ENCODE data around the gene ADGRB2. TPM values are rescaled to one million over a fixed set of nuclear protein-coding genes. Genes with fewer than 3 reads are reported as not detected.

Gene ADGRB2
- total RNA-seq, 4 donors from 2014 or later: 0.77 to 31.0 (median 3.7) TPM; not detected in 1

DNA sequence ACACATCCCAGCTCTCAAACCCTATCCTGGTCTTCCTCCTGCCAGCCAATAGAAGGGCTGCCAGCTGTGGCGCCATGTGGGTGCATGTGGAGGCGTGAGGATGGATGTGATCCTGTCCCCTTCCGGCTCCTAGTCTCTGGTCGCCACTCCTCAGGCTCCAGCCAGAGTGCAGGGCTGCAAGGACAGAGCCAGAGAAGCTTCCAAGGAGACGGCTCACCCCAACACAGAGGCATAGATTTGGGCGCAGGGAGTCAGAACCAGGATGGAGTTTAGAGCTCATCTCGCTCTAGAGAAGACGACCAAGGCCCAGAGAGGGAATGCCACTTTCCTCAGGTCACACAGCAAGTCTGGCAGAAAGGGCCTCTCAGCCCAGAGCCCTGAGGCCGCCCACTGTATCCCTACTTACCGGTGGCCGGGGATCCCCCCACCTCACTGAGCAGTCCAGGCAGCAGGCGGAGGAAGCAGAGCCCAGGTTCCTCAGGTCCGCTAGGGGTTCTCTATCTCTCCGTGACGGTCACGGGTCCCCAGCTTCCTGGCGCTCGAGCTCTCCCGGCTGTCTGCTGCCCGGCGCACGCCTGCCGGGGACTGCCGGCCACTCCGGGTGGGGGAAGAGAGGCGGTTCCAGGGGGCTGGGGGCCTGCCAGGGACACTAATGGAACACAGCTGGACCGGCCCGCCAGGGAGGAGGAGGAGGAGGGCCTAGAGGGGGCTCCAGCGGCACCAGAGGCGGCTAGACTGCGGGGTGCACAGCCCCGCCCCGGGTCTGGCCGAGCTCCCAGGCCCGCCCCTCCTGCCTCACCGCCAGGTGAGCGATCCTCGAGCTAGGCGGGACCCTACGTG lies 60.5 kb downstream of the ADGRB2 start, which contains the start of gene COL16A1:
COL16A1 (minus strand) TSS at position 587 of the 840 bp plus-strand sequence. CDS start 1,824 bp downstream, outside the sequence.
- no peaks in the 10 kb centered on the region for H3K9me3 ChIP-seq
- no peaks in the 10 kb centered on the region for H3K27me3 ChIP-seq
- H3K4me1 ChIP-seq: peaks cover 21 to 27% of the 10 kb centered on the region in 2 donors
- peak; percentile 87 to 92 for DNase-seq
- intact Hi-C loops (cut with DNase I; ENCODE audit: low total_unique reads): no loop called here
- H3K27ac ChIP-seq: peak within 1 kb of the TSS; percentile 80 to 89
- TF ChIP-seq, protein P1, sequence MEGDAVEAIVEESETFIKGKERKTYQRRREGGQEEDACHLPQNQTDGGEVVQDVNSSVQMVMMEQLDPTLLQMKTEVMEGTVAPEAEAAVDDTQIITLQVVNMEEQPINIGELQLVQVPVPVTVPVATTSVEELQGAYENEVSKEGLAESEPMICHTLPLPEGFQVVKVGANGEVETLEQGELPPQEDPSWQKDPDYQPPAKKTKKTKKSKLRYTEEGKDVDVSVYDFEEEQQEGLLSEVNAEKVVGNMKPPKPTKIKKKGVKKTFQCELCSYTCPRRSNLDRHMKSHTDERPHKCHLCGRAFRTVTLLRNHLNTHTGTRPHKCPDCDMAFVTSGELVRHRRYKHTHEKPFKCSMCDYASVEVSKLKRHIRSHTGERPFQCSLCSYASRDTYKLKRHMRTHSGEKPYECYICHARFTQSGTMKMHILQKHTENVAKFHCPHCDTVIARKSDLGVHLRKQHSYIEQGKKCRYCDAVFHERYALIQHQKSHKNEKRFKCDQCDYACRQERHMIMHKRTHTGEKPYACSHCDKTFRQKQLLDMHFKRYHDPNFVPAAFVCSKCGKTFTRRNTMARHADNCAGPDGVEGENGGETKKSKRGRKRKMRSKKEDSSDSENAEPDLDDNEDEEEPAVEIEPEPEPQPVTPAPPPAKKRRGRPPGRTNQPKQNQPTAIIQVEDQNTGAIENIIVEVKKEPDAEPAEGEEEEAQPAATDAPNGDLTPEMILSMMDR (IDR thresholded peaks at IDR 0.05): no peak
- peak in 1 of 2 donors; percentile 71 for TF ChIP-seq POLR2A (IDR thresholded peaks at IDR 0.05)
- peak within 1 kb of the TSS; percentile 34 to 44 for H3K4me3 ChIP-seq
- no peaks in the 10 kb centered on the region for H3K36me3 ChIP-seq

DNA sequence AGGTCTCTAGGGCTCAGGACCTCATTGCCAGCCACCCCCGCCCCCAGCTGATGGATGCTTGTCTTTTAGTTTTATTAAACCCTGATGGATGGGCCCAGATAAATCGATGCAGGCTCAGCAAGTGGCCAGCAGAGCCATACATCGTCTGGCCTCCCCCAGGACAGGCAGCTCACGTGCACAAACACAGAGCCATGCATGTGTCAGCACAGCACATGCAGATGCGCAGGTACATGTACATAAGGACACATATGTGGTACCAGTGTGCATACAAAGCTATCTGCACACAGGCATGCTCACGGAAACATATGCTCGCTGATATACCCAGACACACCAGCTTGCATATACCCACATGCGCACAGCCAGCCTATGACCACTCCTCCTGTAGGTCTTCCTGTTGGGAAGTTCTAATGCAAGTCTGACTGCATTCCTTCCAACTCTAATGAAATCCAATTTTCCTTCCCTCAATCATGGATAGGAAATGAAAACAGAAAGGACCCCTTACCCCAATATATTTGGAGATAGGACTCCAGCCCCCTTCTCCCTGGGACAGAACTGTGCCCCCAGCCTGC lies 61.2 kb downstream of the ADGRB2 start:
- no peak for DNase-seq
- peak overlapping the region; percentile 80 to 89 for H3K27ac ChIP-seq
- no peaks in the 10 kb centered on the region for H3K9me3 ChIP-seq
- no peaks in the 10 kb centered on the region for H3K36me3 ChIP-seq
- H3K27me3 ChIP-seq: no peaks in the 10 kb centered on the region
- TF ChIP-seq POLR2A (IDR thresholded peaks at IDR 0.05): no peak
- TF ChIP-seq, protein P1 (IDR thresholded peaks at IDR 0.05): no peak
- peak overlapping the region; percentile 34 to 44 for H3K4me3 ChIP-seq
- peaks cover 21 to 27% of the 10 kb centered on the region in 2 donors for H3K4me1 ChIP-seq
- intact Hi-C loops (cut with DNase I; ENCODE audit: low total_unique reads): no loop called here

DNA sequence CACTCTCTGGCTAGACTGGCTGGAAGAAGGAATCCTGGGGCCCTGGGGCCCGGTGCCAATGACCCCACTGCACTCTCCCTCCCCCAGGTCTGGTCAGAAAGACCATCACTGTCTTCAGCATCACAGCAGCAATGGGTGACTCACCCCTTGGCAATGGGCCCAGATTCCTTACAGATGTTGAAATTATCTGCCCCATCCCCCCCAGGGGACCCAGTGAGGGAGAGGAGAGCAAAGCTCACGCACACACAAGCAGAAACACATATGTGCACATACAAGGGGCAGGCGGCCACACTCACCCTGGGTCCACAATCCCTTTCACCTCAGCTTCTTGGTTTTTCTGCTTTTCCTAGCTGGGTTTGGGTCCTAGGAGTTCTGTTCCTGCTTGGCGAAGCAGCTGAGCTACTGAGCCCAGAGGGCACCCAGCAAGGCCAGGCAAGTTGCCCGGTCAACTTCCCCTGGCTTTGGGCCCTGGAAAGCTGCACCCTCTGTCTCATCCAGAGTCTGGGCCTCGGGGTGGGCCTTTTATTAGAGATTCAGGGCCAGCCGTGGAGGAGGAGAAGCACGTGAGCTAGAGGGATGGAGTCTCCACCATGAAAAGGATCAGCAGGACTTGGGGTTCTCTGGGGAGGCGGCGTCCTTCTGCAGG lies 62.9 kb downstream of the ADGRB2 start:
- Histone ChIP-seq H3K27ac (peak overlapping the region; percentile 80 to 89), H3K9me3 (no peaks in the 10 kb centered on the region), H3K4me3 (no peak overlapping the region), H3K4me1 (peaks cover 21 to 27% of the 10 kb centered on the region in 2 donors), H3K36me3 (no peaks in the 10 kb centered on the region), H3K27me3 (no peaks in the 10 kb centered on the region)
- TF ChIP-seq, protein P1 (IDR thresholded peaks at IDR 0.05): no peak
- peak in 1 of 2 donors; percentile 24 for TF ChIP-seq POLR2A (IDR thresholded peaks at IDR 0.05)
- DNase-seq: peak; percentile 98 to 99
- intact Hi-C loops (cut with DNase I; ENCODE audit: low total_unique reads): no loop called here

DNA sequence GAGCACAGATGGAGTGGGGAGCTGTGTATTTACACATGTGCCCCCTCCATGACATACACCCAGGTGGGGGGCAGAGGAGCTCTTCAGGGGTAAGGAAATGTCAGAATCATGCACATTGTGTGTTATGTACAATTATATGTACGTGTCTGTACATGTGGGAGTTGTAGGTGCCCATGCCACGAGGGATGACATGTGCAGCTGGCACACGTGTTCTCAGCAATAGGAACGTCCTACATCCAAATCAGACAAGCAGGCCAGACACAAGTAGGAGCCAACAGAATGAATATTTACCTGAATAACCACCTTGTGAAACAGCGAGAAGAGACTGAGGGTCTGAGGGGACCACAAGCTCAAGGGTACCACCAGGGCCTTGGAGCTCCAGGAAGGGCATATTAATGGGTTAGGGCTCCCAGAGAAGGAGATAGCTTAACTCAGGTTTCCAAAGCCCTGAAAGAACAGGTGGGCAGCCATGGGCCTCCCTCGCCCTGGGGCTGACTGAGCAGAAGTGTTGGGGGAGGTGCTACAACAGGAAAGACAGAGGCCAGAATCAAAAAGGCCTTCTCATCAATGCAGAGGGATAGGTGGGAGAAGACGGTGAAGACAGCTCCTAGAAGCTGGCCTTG lies 63.6 kb downstream of the ADGRB2 start:
- H3K4me3 ChIP-seq: no peak overlapping the region
- H3K4me1 ChIP-seq: peaks cover 21 to 27% of the 10 kb centered on the region in 2 donors
- intact Hi-C loops (cut with DNase I; ENCODE audit: low total_unique reads): no loop called here

More for the DNA sequence above, 63.6 kb downstream of the ADGRB2 start:
- no peak for DNase-seq
- peak overlapping the region; percentile 80 to 89 for H3K27ac ChIP-seq
- TF ChIP-seq POLR2A (IDR thresholded peaks at IDR 0.05): no peak
- TF ChIP-seq, protein P1 (IDR thresholded peaks at IDR 0.05): no peak
- H3K36me3 ChIP-seq: no peaks in the 10 kb centered on the region
- H3K9me3 ChIP-seq: no peaks in the 10 kb centered on the region
- H3K27me3 ChIP-seq: no peaks in the 10 kb centered on the region
